Mucosa of descending colon (tissue), 3 donors: ENCODE measurements around the gene MMP25. TPM values are rescaled to one million over a fixed set of nuclear protein-coding genes. Genes with fewer than 3 reads are reported as not detected.

ENCODE experiments used
- ATAC-seq: fragments of 200-7000 bp; cut with Tn5 transposase; one replicate; pipeline ENCODE4 v1.9.1; 2020; ENCODE audit warnings: mild to moderate bottlenecking, moderate library complexity
- DNase-seq, 3 donors: peaks; one replicate each; pipeline ENCODE4 v3.0.0-alpha.2; 2020
- H3K36me3 ChIP-seq: fragments of 200-600 bp; one replicate; pipeline ENCODE4 v1.8.0; 2021; ENCODE audit warnings: low read depth, mild to moderate bottlenecking
- H3K4me1 ChIP-seq: fragments of 200-600 bp; one replicate; pipeline ENCODE4 v1.8.0; 2021; ENCODE audit warnings: low read depth, mild to moderate bottlenecking
- H3K4me3 ChIP-seq: fragments of 200-600 bp; one replicate; pipeline ENCODE4 v1.8.0; 2021; ENCODE audit warnings: mild to moderate bottlenecking
- H3K9me3 ChIP-seq: fragments of 200-600 bp; one replicate; pipeline ENCODE4 v1.8.0; 2021; ENCODE audit warnings: mild to moderate bottlenecking
- CTCF ChIP-seq: fragments of 200-600 bp; IDR thresholded peaks from one replicate; pipeline ENCODE4 v1.8.0; 2022; ENCODE audit warnings: antibody characterized with exemption, mild to moderate bottlenecking
- intact Hi-C, 2 donors: fragments of 100-400 bp; cut with DNase I in 1 of 2; cut with micrococcal nuclease in 1 of 2; formaldehyde crosslinking; loops; one replicate each; pipeline versions ENCODE4 v1.11.0 to v1.11.1; 2022; cut with DNase I, micrococcal nuclease
- total RNA-seq, 3 donors: library from RNA; stranded (reverse); fragmentation: NEBNext Ultra II Directional in 2 of 3; extraction: Animal tissue kit (Norgen Biotek cat#: 25700) in 2 of 3; gene quantifications; one replicate each; pipeline versions ENCODE4 v1.2.1 to v1.2.4, GENCODE V29; 2021 to 2023
- donor health status: DM: no; HTN: no; CAD: no; lungs with moderate emphysema.
- donor health status: DM: no; HTN: no; CAD: no.
- donor health status: DM: no; HTN: yes; CAD: no.

The MMP25 gene
- total RNA-seq, 3 donors from 2014 or later = 0.69 to 4.0 (median 2.1) TPM

GRCh38 chr16:3030222-3031212 lies 15.8 kb upstream of the MMP25 start:
- TF ChIP-seq CTCF = no peak
- H3K9me3 ChIP-seq = no peaks in the 10 kb centered on the region
- H3K36me3 ChIP-seq = no peaks in the 10 kb centered on the region
- intact Hi-C loops = no loop called here
- H3K4me3 ChIP-seq = no peak overlapping the region
- peaks cover 30% of the 10 kb centered on the region for H3K4me1 ChIP-seq
- DNase-seq (peak in 1 of 3 donors; percentile 42), ATAC-seq (no peak)

- no peaks in the 10 kb centered on the region for H3K36me3 ChIP-seq
- DNase-seq (peak in 1 of 3 donors; percentile 36), ATAC-seq (no peak)
- TF ChIP-seq CTCF = no peak
- no peak overlapping the region for H3K4me3 ChIP-seq
- H3K4me1 ChIP-seq = peaks cover 41% of the 10 kb centered on the region
- H3K9me3 ChIP-seq = no peaks in the 10 kb centered on the region
- intact Hi-C loops = no loop called here
These were observed 13.7 kb upstream of the MMP25 start for GRCh38 chr16:3032624-3033023.

GRCh38 chr16:3035289-3035971 lies 10.9 kb upstream of the MMP25 start:
- Histone ChIP-seq H3K9me3 (no peaks in the 10 kb centered on the region), H3K4me1 (peaks cover 34% of the 10 kb centered on the region), H3K4me3 (no peak overlapping the region), H3K36me3 (no peaks in the 10 kb centered on the region)
- no peak for ATAC-seq
- DNase-seq = peak in 1 of 3 donors; percentile 56
- TF ChIP-seq CTCF = no peak
- intact Hi-C loops = no loop called here

GRCh38 chr16:3035972-3036725 lies 10.2 kb upstream of the MMP25 start:
- Histone ChIP-seq H3K4me1 (peaks cover 34% of the 10 kb centered on the region), H3K4me3 (peak overlapping the region; percentile 42), H3K36me3 (no peaks in the 10 kb centered on the region), H3K9me3 (no peaks in the 10 kb centered on the region)
- ATAC-seq (peak; percentile 63), DNase-seq (peak; percentile 67 to 84 (median 82))
- intact Hi-C loops = no loop called here
- TF ChIP-seq CTCF = no peak

- DNase-seq = peak; percentile 87 to 94 (median 89)
These were observed 9.5 kb upstream of the MMP25 start, which contains the start of gene BICDL2 for GRCh38 chr16:3036726-3037315. TSS of gene BICDL2 (minus strand) at chr16:3036944. CDS start at chr16:3035496, 1,448 bp downstream.

More at GRCh38 chr16:3036726-3037315, 9.5 kb upstream of the MMP25 start, which contains the start of gene BICDL2:
- TF ChIP-seq CTCF = no peak
- H3K4me3 ChIP-seq = peak within 1 kb of the TSS; percentile 42
- intact Hi-C loops = no loop called here
- peak; percentile 77 for ATAC-seq
- peaks cover 28% of the 10 kb centered on the region for H3K4me1 ChIP-seq
- H3K9me3 ChIP-seq = no peaks in the 10 kb centered on the region
- H3K36me3 ChIP-seq = no peaks in the 10 kb centered on the region
